HL-60/S4 treated with phorbol 12-myristate 13-acetate at 8.2 ng/mL for 4 days and 3 days (cell line): ENCODE measurements around the gene XG.
"Not testable (repeated sequence)": the region's sequence is repeated elsewhere in the genome, so short reads cannot be mapped to it uniquely, and the experiment has no call there.

Experiments
- in situ Hi-C: fragments of 300-500 bp; cut with MboI; formaldehyde crosslinking; loops from 2 replicates; pipeline ENCODE4 v1.15.0; 2022; ENCODE audit warnings: low sequenced_read_pairs

The XG gene

DNA sequence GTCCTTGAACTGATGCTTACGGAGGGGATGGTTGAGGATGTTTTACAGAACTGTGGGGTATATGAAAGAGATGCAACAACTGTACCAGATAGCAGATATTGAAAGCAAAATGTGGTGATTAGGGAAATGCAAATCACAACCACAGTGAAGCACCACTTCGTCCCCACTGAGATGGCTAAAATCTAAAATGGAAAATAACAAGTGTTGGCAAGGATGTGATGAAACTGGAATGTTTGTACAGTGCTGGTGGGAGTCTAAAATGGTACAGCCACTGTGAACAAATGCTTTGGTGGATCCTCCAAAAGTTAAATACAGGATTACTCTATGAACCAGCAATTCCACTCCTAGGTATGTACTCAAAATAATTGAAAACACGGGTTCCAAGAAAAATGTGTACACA, 22.9 kb downstream of the XG start:
- in situ Hi-C loops = no loop called here

DNA sequence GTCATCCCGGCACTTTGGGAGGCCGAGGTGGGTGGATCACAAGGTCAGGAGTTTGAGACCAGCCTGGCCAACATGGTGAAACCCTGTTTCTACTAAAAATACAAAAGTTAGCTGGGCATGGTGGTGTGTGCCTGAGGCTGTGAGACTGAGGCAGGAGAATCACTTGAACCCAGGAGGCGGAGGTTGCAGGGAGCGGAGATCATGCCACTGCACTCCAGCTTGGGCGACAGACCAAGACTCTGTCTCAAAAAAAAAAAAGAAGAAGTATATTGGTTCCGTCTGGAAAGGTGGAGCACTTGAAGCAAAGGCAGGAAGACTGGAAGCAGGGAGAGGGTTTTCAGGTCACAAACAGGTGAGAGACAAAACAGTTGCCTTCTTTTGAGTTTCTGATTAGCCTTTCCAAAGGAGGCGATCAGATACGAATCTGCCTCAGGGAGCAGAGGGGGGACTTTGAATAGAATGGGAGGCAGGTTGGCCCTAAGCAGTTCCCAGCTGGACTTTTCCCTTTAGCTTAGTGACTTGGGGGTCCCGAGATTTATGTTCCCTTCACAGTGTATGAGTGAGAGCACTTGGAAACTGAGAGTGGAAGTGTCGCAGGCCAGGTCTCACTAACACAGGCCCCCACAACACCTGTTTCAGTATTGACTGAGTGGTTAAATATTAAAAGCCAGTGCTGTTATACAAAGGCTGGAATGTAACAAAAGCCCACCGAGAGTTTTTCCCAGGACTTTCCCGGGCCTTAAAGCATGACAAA, 28.8 kb downstream of the XG start:
- in situ Hi-C loops = not testable (repeated sequence)

DNA sequence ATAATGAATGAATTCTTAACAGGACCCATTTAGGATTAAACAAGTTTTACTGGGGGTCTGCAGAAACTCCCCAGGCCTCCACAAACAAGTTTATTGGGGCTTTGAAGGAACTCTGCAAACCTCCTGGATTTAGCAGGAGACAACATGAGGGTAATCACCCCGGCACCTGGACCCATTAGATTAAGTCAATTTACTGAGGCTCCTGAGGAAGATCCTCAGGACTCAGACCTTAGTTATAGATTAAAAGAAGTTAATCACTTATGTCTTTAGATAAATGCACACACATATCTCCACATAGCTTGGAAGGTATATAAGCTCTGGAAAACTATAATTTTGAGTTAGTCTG, 29.4 kb downstream of the XG start:
- in situ Hi-C loops = no loop called here

DNA sequence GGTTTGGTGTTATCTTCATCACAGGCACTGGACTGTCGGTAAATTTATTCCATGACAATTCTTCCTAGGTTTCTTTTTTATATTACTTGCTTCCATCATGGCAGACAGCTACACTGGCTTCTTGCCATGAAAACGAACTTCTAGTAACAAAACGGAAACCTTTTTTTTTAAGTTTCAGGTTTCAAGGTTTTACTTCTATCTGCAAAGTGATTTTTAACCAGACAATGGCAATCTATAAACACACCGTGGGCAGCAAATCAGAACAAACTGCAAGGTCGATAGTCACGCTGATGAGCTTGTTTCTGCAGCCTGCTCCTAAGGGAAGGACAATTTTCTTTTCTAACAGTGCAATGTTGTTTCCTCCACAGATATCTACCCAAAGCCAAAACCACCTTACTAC, 29.9 kb downstream of the XG start:
- in situ Hi-C loops = no loop called here

DNA sequence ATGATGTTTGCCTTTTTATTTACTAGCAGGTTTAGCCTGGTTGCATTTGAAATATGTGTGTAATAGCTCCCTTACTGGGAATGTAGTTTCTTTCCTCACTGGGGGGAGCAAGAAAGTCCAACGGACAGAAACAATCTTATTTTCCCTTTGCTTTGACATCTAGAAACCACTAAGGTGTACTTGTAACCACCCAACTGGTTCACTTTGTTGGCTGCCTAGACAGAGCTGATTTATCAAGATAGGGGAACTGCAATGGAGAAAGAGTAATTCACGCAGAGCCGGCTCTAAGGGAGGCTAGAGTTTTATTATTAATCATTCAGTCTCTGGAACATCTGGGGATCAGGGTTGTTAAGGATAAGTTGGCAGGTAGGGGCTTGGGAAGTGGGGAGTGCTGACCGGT, 30.3 kb downstream of the XG start:
- in situ Hi-C loops = no loop called here

DNA sequence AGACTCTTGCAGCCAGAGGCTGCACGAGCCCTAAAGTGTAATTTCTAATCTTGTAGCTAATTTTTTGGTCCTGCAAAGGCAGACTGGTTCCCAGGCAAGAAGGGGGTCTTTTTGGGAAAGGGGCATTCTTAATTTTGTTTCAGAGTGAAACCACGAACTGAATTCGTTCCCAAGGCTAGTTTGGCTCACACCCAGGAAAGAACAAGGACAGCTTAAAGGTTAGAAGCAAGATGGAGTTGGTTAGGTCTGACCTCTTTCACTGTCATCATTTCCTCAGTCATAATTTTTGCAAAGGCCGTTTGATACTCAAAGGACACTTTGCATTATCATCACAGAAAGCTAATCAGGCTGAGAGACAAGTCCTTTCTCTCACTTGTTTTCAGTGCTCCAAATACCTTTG, 30.9 kb downstream of the XG start:
- in situ Hi-C loops = no loop called here

DNA sequence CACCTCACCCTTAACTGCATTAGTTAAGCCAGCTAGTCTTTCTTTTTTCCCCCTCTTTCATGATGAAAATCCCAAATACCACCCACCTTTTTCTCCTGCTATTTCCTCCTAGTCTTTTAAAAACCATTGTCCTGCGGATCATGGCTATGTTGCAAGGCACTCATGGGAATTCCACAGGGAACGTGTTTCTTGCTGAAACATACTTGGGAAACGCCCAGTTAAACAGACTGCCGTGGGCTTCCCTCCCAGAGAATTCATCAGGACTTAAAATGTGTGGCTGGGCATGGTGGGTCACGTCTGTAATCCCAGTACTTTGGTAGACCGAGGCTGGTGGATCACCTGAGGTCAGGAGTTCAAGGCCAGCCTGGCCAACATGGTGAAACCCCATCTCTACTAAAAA, 32.2 kb downstream of the XG start:
- in situ Hi-C loops = no loop called here

DNA sequence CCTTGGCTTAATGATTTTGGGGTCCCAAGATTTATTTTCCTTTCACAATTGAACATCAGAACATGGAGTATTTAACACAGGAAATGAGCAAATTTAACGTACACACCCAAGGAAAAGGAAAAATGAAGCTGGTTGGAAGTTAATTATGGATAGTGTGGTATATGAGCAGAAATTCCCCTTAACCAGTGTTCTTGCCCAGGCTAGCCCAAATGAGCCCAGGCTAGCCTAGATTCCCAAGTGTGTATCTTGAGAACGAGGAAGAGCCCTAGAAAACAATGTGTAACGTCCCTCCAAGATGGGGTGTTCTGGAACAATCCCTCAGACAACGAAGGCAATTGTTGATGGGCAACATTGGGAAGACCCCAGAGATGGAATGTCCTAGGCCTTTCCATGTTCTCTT, 33.7 kb downstream of the XG start:
- in situ Hi-C loops = no loop called here

DNA sequence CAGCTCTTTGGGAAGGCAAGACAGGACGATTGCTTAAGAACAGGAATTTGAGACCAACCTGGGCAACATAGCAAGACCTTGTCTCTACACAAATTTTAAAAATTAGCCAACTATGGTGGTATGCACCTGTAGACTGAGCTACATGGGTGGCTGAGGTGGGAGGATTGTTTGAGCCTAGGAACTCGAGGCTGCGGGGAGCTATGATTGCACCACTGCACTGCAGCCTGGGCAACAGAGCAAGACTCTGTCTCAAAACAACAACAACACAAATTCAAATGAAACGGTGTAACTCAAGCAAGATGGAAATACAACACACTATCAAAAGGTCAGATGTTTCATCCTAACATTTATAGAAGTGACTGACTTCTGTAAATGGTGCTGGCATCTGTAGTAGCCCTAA, 37.1 kb downstream of the XG start:
- in situ Hi-C loops = no loop called here

DNA sequence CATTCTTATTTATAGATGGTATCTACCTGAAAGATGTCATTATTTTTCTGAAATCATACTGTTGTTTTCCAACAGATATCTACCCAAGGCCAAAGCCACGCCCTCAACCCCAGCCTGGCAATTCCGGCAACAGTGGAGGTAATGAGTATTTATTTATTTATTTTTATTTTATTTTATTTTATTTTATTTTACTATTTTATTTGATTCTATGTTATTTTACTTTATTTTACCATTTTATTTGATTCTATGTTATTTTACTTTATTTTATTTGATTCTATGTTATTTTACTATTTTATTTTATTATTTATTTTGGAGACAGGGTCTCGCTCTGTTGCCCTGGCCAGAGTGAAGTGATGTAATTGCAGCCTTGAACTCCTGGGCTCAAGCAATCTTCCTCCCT, 37.7 kb downstream of the XG start:
- in situ Hi-C loops = no loop called here

DNA sequence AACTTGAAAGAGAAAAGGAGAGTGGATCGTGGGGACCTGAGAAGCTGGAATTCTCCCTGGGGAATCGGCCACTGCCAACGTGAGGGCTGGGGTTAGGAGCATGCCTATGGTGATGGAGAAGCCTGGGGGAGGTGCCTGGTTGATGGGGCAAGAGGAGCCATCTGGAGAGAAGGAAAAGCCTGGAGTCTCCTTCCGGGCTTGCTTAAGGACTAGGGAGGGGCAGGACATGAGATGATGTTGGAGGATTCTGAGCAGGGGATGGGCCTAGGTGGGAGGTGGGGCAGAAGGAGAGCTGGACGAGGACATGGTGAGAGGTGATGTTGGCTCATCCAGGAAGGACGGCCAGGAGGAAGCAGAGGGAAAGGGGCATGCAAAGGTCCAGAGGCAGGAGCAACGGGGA, 41.9 kb downstream of the XG start:
- in situ Hi-C loops = no loop called here

DNA sequence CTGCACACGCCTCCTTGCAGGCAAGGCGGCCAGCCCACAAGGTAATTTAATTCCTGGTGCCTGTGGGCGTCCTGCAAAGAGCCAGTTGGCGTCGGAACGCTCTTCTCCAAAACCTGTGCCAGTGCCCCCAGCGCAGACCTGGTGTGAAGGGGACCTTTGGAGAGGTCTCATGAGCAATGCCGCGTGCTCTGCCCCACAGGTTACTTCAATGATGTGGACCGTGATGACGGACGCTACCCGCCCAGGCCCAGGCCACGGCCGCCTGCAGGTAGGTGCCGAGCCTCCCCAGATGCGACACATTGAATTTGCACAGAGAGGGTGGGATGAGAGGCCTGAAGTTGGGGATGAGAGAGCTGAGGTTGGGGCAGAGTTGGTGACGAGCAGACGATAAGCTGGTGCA, 42.5 kb downstream of the XG start:
- in situ Hi-C loops = no loop called here

DNA sequence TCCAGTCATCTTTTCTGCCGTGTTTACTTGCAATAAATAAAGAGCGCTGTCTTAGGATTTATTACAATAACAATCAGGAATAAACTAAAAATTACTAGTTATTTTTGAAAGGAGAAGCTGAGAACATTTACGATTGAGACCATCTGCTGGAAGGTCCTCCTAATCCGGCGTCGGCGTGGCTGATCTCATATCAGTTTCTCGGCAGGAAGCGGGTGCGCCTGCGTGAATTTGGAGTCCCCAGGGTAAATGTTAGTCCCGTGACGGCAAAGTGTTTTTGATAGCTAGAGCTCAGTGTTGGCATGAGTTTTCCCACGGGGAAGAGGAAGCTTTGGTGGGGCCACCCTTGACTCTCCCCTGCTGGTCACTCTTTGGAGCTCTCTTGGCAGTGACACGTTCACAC, 45.0 kb downstream of the XG start:
- in situ Hi-C loops = not testable (repeated sequence)

DNA sequence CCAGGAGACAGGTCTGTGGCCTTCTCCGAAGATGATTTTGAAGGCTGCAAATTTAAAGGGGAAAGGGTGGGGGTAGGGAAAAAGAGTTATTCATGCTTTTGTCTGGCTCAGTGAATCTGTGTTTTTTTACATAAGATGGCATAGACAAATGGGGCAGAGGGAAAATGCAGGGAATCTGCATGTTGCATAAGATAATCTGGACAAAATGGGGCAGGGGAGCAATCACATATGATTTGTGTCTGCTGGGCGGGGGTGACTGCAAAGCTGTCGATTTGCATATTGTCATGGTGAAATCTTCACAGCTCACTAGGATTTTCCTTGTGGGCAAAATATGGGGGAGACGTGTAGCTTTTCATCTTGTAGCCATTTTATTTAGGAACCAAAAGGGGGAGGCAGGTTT, 47.5 kb downstream of the XG start:
- in situ Hi-C loops = no loop called here

DNA sequence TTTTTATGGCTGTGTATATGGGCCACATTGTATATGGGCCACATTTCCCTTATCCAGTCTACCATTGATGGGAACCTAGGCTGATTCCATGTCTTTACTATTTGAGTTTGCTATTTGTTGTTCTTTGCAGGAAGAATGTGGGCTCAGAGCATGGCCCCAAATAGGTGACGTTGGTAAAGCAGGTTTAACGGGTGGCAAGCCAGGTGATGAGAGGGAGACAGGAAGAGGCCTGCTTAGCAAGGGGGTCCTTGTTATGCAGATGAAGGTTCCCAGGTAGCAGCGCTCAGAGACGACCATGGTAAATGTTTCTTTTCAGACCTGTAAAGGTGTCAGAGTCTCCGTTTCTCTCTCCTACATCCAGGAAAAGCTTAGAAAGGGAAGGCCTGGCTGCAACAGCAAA, 48.1 kb downstream of the XG start:
- in situ Hi-C loops = loop anchor here (25.0 kb wide), 1 partner anchor 163 kb away; no protein-coding TSS in a partner anchor

DNA sequence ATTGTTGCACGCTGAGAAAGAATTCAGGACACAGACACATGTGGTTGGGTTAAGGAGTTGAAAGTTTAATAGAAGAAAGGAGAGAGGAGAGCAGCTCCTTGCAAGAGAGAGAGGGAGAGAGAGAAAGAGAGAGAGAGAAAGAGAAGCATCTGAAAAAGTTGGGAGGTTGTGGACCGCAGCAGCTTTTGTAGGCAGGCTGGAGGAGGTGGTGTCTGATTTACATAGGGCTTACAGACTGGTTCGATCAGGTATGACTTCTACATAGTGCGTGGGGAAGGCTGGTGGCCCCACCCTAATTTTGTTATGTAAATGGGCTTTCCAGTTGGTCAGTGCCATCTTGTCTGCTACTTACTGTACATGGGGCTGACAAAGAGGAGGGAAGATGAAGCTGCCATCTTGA, 49.4 kb downstream of the XG start:
- in situ Hi-C loops = loop anchor here (25.0 kb wide), 1 partner anchor 164 kb away; no protein-coding TSS in a partner anchor

DNA sequence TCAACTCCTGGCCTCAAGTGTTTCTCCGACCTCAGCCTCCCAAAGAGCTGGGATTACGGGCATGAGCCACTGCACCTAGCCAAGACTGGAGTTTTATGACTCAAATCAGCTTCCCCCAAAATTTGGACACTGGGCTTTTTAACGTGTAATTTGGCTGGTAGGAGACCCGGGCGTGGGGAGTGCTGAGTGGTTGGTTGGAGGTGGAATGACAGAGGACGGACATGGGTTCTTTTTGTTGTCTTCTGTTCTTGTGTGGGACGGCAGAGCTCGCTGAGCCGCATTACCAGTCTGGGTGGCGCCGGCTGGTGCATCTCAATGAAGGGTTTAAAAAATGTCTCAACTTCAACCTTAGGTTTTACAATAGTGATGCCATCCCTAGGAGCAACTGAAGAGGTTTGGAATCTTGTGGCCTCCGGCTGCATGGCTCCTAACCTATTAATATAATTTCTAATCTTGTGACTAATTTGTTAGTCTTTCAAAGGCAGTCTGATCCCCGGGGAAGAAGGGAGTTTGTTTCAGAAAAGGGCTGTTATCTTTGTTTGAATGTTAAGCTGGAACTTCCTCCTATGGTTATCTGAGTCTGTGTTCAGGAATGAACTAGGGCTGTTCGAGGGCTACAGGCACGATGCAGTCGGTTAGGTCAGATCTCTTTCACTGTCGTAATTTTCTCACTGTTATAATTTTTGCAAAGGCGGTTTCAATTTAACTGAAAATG, 50.7 kb downstream of the XG start:
- in situ Hi-C loops = loop anchor here (25.0 kb wide), 1 partner anchor 165 kb away; no protein-coding TSS in a partner anchor

DNA sequence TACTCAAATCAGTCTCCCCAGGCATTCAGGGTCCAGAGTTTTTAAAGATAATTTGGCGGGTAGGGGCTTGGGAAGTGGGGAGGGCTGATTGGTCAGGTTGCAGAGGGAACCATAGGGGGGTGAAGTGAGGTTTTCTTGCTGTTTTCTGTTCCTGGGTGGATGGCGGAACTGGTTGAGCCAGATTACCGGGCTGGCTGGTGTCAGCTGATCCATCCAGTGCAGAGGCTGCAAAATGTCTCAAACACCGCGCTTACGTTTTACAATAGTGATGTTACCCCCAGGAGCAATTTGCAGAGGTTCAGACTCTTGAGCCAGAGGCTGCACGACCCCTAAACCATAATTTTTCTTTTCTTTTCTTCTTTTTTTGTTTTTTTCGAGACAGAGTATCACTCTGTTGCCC, 51.6 kb downstream of the XG start:
- in situ Hi-C loops = loop anchor here (25.0 kb wide), 1 partner anchor 166 kb away; no protein-coding TSS in a partner anchor

DNA sequence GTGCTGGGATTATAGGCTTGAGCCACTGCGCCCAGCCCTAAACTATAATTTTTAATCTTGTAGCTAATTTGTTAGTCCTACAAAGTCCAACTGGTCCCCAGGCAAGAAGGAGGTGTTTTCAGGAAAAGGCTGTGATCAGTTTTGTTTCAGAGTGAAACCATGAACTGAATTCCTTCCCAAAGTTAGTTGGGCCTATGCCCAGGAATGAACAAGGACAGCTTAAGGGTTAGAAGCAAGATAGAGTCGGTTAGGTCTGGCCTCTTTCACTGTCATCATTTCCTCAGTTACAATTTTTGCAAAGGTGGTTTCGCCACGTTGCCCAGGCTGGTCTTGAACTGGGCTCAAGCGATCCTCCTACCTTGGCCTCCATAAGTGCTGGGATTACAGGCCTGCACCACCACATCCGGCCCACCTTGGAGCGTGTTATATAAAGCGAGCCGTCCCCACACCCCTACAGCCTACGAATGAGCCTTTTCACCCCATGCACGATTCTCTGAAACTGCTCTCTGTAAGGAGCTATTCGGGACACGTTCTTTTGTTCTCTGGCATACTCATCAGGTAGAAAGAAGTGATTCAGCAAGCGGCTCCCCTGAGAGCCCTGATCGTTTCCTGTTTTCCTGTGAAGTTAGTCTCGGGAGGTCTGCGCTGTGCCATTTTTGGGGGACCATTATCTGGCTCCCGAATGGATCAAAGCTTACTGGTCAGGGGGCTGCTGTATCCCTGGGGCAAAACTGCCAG, 52.4 kb downstream of the XG start:
- in situ Hi-C loops = loop anchor here (25.0 kb wide), 1 partner anchor 167 kb away; no protein-coding TSS in a partner anchor

DNA sequence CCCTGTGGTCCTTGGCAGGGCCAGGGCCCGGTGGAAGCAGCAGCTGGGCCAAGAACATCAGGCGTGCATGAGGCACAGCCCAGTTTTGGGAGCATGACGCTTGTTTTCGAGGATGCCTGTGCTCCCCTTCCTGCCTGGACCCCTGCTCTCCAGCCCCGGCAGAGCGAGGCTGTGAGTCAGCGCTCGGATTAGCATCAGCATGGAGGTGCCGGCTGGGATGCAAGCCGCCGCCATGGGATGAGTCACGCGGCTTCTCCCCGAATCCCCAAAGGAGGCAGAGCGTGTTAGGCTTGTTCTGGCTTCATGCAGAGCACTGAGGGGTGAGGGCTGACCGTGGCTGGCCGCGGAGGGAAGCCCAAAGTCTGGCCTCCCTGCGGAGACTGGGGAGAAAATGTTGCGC, 53.0 kb downstream of the XG start:
- in situ Hi-C loops = loop anchor here (25.0 kb wide), 1 partner anchor 168 kb away; no protein-coding TSS in a partner anchor

DNA sequence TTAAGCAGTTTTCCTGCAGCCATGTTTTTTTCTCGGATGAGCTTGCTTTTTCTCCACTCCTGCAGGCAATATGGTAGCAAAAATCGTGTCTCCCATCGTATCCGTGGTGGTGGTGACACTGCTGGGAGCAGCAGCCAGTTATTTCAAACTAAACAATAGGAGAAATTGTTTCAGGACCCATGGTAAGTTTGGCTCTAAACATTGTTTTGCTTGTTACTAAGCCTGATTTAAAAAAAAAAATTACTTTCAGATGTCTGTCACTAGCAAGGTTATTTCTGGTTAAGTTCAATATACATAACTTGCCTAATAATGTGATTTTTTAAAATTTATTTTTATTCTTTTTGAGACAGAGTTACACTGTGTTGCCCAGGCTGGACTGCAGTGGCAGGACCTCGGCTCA, 59.4 kb downstream of the XG start:
- in situ Hi-C loops = loop anchor here (25.0 kb wide), 1 partner anchor 174 kb away; no protein-coding TSS in a partner anchor
